B cell (primary cell): Measurements from ENCODE around the gene LAMC3.

Experiments used
- CTCF ChIP-seq: fragments of 200-600 bp; IDR thresholded peaks from one replicate; pipeline ENCODE4 v1.8.0; 2022; ENCODE audit warnings: antibody characterized with exemption, mild to moderate bottlenecking
- EZH2 ChIP-seq: IDR thresholded peaks from 2 replicates; pipeline ENCODE4 v1.6.1; 2012; ENCODE audit warnings: borderline replicate concordance, low read depth, mild to moderate bottlenecking, moderate library complexity, low read length; ENCODE audit not compliant: insufficient read depth, poor library complexity, severe bottlenecking

DNA sequence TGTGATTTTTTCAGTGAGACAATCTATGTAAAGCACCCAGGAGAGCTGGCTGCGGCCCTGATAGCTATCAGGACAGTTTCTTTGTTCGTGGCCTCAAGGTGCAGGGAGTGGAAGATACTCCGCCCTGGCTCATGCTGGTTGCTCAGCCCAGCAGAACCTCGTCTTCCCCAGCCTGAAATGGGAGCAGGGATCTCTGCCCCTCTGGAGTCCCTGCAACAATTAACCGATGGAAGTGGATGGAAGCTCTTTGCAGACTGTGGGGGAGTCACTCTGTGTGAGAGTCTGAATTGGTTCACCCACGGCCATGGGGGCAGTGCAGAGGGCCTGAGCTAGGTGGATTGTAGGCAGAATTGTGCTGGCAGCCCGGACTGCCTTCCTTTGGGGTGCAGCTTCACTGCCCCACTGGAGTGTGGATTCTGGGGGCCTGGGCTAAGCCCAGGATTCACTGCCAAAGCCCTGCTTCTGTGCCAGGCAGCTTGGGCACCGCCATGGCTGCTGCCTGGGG lies 90.2 kb downstream of the LAMC3 start:
- TF ChIP-seq CTCF (no peak), EZH2 (no peak)
